HT-29 (cell line): ENCODE data around the gene RELL2. TPM values are rescaled to one million over a fixed set of nuclear protein-coding genes. Genes with fewer than 3 reads are reported as not detected.

ENCODE experiments used
- DNase-seq: peaks from one replicate; pipeline ENCODE4 v3.0.0-alpha.2; 2015; ENCODE audit warnings: low spot score
- total RNA-seq: library from RNA; depleted of rRNA; stranded (reverse); fragments of >200 nt; shearing (Covaris generic); gene quantifications from 2 replicates; pipeline ENCODE4 v1.2.3, GENCODE V29; 2014

RELL2 gene
- total RNA-seq, 1 experiment from 2014 or later, result 27.2 TPM

DNA sequence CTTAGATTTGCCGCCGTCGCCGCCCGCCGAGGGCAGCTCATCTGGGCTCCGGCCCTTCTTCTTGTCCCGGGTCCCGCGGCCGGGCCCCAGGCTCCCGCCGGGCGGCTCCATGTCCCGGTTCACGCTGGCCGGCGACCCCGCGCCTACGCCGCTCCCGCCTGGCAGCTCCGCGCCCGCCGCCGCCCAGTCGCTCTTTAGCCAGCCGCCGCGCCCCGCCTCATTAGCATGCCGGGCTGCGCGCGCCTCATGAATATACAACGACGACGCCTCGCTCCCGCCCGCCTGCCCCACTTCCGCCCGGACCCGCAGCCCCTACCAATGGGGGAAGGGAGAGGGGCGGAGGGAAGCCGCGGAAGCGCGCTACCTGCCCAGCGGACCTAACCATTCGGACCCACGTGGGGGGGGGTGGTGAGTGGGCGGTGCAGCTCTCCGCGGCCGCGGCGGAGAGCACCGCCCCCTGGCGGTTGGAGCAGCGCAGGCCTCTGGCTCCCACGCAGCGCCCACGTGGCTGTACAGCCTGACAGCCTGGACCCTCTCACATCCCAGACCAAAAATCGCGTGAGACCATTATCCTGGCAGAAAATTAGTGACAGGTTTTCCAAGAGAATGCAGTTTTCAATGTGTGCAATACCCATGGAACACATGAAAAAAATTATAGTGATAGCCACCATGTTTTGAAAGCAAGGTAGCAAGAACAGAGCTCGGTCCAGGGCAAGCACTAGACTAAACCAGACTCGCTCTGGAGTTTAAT is 17.8 kb upstream of the RELL2 start, which contains the start of gene DIAPH1:
DIAPH1 (minus strand) TSS at position 197 of the 751 bp plus-strand sequence; CDS start at position 111, 86 bp downstream.
- peak; percentile 94 for DNase-seq

GRCh38 chr5:141623186-141623585 is 13.6 kb upstream of the RELL2 start:
- DNase-seq, result no peak

- DNase-seq, result no peak
These were observed 13.2 kb upstream of the RELL2 start for GRCh38 chr5:141623611-141624010.

DNA sequence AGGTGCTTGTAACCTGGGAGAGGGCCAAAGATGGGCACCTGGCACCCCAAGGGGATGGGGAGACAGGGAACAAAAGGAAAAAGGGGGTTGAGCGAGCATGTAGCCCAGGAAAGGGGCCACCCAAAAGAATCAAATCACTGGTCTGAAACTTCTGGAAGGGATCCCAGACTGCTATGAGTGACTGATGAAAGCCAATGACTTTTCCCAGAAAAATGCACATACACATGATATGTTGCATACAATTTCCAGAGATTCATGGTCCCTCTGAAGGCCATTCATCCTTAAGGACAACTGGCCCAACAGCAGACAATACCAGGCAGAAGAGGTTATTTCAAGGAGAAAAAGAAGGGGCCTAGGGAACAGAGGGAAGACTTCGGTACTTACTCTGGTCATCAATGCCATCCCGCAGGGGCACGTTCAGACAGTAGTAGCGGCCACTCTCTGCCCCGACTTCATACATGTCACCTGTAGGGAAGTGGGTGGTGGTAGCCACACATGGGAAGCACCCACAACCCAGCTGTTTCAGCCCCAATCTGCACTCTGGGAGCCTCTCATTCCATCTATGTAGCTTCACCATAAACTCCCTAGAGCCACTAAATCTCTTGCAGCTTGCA is 8.5 kb upstream of the RELL2 start:
- DNase-seq, result no peak

GRCh38 chr5:141630570-141631140 is 6.1 kb upstream of the RELL2 start:
- DNase-seq, result no peak

GRCh38 chr5:141632650-141633049 is 4.1 kb upstream of the RELL2 start:
- DNase-seq, result peak; percentile 26

DNA sequence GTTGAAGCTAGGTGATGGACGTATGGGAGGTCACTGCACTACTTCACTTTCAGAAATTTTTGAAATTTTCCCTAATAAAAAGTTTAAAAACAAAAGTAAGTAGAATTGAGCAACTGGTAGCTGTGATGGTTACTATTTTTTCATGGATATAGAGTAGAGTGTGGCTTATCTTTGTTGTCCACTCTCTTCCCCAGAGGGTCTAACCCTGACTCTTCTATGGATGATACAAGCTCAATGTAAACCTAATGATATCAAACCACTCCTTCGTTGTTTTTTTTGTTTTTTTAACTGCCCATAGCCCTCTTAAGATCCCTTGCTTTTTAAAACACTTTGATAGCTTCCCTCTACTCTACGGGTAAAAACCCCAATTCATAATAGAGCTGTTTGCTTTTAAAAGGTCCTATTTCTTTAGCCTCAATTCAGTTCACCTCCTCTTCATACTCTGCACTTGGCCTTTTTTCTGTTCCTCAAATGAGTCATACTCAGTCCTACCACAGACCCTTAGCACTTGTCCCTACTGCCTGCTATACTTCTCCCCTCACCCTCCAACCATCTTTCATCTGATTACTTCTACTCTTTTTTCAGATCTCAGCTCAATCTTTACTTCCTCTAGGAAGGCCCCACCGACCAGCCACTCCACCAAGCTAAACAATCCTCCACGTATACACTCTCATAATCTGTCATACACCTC is 2.8 kb upstream of the RELL2 start:
- no peak for DNase-seq

- no peak for DNase-seq
These were observed 2.1 kb upstream of the RELL2 start for GRCh38 chr5:141634720-141635119.

DNA sequence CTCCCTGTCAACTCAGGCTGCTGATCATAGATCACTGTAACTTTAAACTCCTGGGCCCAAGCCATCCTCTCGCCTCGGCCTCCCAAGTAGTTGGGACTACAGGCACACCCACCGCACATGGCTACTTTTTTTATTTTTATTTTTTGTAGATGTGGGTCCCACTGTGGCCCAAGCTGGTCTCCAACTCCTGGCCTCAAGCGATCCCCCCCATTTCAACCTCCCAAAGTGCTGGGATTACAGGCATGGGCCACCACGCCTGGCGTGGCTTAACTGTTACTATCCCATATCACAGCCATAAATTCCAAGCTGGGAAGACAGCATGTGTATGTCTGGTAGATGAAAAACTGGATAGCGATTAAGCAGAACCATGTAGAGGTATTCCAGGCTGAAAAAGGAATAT is 1.2 kb upstream of the RELL2 start:
- DNase-seq, result no peak

- no peak for DNase-seq
These were observed 738 bp upstream of the RELL2 start for GRCh38 chr5:141636106-141636412.

DNA sequence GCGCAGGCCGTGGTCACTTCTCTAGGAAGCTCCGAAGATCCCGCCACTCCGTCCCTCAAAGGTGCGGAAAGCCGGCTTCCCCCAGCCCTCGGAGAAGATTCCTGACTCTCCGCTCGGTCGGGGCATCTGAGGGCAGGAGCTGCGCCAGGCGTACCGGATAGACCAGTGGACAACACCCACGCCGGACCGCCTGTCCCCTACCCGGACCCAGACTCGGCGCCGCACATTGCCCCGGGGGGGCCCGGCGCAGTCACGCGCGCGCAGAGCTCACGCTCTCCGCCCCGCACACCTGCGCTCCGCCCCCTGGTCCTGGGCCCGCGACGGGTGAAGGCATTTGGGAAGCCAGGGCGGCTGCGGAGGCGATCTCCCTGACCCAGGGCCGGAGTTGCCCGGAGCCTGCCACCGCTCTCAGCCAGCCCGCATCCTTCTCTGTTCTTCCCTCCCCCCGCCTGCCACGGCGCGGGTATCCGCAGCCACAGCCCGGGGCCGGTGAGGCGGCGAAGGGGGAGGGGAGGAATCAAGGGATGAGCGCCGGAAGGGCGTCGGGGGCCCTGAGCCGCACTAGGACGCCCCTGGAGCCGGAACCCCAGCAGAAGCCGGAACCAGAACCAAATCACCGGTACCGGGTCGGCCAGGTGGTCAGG is 448 bp downstream of the RELL2 start:
- DNase-seq, result no peak

GRCh38 chr5:141637767-141638419 is 1.1 kb downstream of the RELL2 start:
- peak; percentile 56 for DNase-seq

- DNase-seq, result no peak
These were observed 2.0 kb downstream of the RELL2 start for GRCh38 chr5:141638771-141639170.

DNA sequence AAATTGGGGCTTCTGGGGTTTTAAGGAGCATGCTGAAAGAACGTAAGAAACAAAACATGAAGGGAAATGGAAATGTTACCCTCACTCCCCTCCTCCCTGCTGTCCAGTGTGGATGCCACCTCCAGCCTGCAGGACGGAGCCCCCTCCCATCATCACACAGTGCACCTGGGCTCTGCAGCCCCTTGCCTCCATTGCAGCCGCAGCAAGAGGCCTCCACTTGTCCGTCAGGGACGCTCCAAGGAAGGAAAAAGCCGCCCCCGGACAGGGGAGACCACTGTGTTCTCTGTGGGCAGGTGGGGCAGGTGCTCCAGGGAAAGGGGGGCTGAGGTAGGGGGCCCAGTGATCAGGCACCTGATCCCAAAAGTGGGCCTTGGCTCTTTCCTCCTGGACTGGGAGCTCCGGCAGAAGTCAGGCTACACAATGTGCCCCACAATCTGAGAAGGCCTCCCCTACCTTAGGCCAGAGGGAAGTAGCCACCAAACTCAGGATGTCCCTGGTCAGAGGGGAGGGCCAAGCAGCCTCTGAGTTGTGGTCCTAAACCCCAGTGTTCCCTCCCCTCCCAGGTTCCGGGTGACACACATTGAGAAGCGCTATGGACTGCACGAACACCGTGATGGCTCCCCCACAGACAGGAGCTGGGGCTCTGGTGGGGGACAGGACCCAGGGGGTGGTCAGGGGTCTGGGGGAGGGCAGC is 2.7 kb downstream of the RELL2 start:
- no peak for DNase-seq

DNA sequence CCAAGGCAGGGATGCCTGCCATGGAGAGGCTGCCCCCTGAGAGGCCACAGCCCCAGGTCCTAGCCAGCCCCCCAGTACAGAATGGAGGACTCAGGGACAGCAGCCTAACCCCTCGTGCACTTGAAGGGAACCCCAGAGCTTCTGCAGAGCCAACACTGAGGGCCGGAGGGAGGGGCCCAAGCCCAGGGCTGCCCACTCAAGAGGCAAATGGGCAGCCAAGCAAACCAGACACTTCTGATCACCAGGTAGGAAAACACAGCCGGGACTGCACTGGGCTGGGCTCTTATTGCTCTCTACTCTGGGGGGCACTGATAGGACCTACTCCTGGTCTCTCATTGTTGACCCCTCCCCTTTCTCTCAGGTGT is 3.2 kb downstream of the RELL2 start:
- DNase-seq, result no peak

DNA sequence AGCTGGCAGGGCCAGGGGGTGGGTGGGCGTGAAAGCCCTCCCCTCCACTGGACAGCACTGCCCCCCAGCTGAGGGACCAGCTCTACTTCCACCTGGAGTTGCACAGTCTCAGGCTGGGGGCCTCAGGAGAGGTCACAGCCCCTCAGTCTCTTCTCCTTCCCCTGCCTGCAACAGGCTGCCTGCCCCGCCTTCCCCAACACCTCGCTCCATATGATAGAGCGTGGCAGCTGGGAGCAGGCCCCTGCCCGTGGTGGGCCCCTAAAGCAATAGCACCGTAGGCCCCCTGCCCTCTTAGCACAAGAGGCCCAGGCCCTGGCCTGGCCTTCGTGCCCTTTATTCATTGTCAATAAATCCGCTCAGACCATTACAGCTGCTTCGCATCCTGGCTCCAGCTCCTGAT is 3.9 kb downstream of the RELL2 start:
- no peak for DNase-seq

DNA sequence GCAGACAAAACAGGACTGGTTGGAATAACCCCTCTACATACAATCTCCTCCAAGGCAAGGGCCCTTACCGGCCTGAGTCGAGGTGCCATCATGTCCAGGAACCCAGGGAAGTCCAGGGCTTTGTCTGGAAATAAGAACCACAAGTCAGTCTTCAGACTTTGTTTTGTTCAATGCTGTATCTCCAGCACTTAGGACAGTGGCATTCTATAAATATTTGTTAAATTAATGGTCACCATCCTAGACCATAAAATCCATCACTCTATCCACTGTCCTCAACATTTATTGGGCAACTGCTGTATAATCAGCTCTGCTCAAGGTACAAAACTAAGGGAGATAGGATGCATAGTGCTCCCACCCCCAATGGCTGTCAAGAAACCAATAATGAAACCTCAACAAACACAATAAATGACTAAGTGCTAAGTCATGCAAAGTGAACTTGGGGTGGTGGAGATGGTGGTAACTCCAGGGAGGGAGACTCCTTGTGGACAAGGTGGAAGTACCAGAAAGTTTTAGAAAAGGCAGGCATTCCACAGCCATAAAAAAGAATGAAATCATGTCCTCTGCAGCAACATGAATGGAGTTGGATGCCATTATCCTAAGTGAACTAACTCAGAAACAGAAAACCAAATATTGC is 5.0 kb downstream of the RELL2 start:
- peak; percentile 74 for DNase-seq

- DNase-seq, result no peak
These were observed 9.2 kb downstream of the RELL2 start for GRCh38 chr5:141646026-141646425.

DNA sequence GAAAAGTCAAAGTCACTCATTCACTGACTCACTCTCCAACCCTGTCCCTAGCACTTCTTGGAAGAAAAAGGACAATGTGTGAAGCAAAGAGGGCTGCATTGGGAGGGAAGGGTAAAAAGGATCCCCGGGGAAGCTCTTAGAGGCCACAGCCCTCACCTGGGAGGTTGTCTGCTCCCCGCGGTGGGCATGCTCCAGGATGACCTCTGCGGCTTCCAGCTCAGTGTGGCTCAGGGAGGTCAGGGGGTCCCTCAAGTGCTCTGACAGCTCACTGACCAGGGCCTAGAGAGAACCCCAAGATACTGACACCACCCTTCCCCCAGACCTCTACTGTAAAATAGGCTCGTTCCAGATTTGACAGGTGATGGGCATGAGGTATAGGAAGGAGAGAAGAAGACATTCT is 10.4 kb downstream of the RELL2 start:
- no peak for DNase-seq

DNA sequence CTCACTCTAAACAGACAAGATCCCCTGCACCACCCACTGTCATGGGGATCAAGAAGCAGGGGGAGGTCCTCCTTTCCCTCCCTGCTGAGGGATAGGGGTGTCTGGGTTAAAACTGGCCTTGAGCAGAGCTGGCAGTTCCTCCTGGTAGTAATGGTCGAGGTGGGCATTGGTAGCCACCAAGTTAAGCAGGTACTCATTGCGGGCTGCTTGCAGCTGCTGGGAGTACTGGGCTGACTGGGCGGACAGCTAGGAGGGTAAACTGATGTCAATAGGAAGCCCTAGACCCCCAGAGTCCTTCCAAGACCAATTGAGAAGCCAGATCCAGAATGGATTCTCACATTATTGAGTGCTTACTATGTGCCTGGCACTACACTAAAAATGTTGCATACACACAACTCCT is 11.1 kb downstream of the RELL2 start:
- DNase-seq, result no peak
